SK-N-SH treated with all-trans-retinoic acid at 6 μM for 48 hours (cell line): ENCODE measurements around the gene KCNMA1.

Experiments
- ATAC-seq: fragments of 200-7000 bp; cut with Tn5 transposase; 3 replicates; pipeline ENCODE4 v1.9.1; 2020; ENCODE audit warnings: mild to moderate bottlenecking, moderate library complexity
- ARNTL ChIP-seq: fragments of 450-650 bp; formaldehyde crosslinking; IDR thresholded peaks from 2 replicates; pipeline ENCODE4 v1.5.0; 2020; ENCODE audit warnings: low read depth, mild to moderate bottlenecking, moderate library complexity, borderline replicate concordance
- BACH2 ChIP-seq: fragments of 250-450 bp; sonication (Bioruptor Pico); IDR thresholded peaks from 2 replicates; pipeline ENCODE4 v1.9.0; 2021; ENCODE audit warnings: mild to moderate bottlenecking, borderline replicate concordance
- CSDC2 ChIP-seq: fragments of 250-450 bp; sonication (Bioruptor Pico); IDR thresholded peaks from 2 replicates; pipeline ENCODE4 v1.5.0; 2020; ENCODE audit warnings: mild to moderate bottlenecking, moderate library complexity
- ESRRG ChIP-seq: fragments of 250-450 bp; sonication (Bioruptor Pico); IDR thresholded peaks from 2 replicates; pipeline ENCODE4 v1.6.1; 2021; ENCODE audit warnings: mild to moderate bottlenecking
- GLIS3 ChIP-seq: fragments of 250-450 bp; sonication (Bioruptor Pico); IDR thresholded peaks from 2 replicates; pipeline ENCODE4 v1.5.0; 2020; ENCODE audit warnings: mild to moderate bottlenecking, moderate library complexity
- ISL1 ChIP-seq: fragments of 250-450 bp; sonication (Bioruptor Pico); IDR thresholded peaks from 2 replicates; pipeline ENCODE4 v2.1.2; 2022; ENCODE audit warnings: mild to moderate bottlenecking, moderate library complexity
- OSR1 ChIP-seq: fragments of 250-450 bp; sonication (Bioruptor Pico); IDR thresholded peaks from 2 replicates; pipeline ENCODE4 v1.8.0; 2022; ENCODE audit warnings: moderate library complexity, mild to moderate bottlenecking, inconsistent platforms
- PPARA ChIP-seq: fragments of 250-450 bp; sonication (Bioruptor Pico); IDR thresholded peaks from 2 replicates; pipeline ENCODE4 v1.5.0; 2020; ENCODE audit warnings: mild to moderate bottlenecking, borderline replicate concordance
- SNAI2 ChIP-seq: fragments of 250-450 bp; sonication (Bioruptor Pico); IDR thresholded peaks from 2 replicates; pipeline ENCODE4 v1.5.0; 2020; ENCODE audit warnings: mild to moderate bottlenecking, moderate library complexity
- TCF4 ChIP-seq: fragments of 250-450 bp; sonication (Bioruptor Pico); IDR thresholded peaks from 2 replicates; pipeline ENCODE4 v1.8.0; 2021; ENCODE audit warnings: mild to moderate bottlenecking, moderate library complexity, borderline replicate concordance
- TOX ChIP-seq: fragments of 250-450 bp; sonication (Bioruptor Pico); IDR thresholded peaks from 2 replicates; pipeline ENCODE4 v1.8.0; 2021; ENCODE audit warnings: mild to moderate bottlenecking, moderate library complexity, borderline replicate concordance
- ZC3H10 ChIP-seq: fragments of 250-450 bp; sonication (Bioruptor Pico); IDR thresholded peaks from 2 replicates; pipeline ENCODE4 v1.5.1; 2021; ENCODE audit warnings: mild to moderate bottlenecking, moderate library complexity
- ZFP3 ChIP-seq: fragments of 250-450 bp; sonication (Bioruptor Pico); IDR thresholded peaks from 2 replicates; pipeline ENCODE4 v1.5.0; 2020; ENCODE audit warnings: mild to moderate bottlenecking, moderate library complexity
- ZFP30 ChIP-seq: fragments of 450-650 bp; formaldehyde crosslinking; IDR thresholded peaks from 2 replicates; pipeline ENCODE4 v1.5.0; 2022; ENCODE audit warnings: mild to moderate bottlenecking, moderate library complexity
- ZNF565 ChIP-seq: fragments of 450-650 bp; formaldehyde crosslinking; conservative IDR thresholded peaks from 2 replicates; pipeline ENCODE4 v1.5.0; 2020; ENCODE audit warnings: low read depth, mild to moderate bottlenecking, moderate library complexity
- ZNF70 ChIP-seq: fragments of 450-650 bp; formaldehyde crosslinking; IDR thresholded peaks from 2 replicates; pipeline ENCODE4 v1.5.0; 2020; ENCODE audit warnings: mild to moderate bottlenecking, moderate library complexity
- ZNF8 ChIP-seq: fragments of 450-650 bp; formaldehyde crosslinking; IDR thresholded peaks from 2 replicates; pipeline ENCODE4 v1.5.0; 2020; ENCODE audit warnings: mild to moderate bottlenecking, moderate library complexity
- TF ChIP-seq, protein P1 (sequence below): fragments of 250-450 bp; sonication (Bioruptor Pico); IDR thresholded peaks from 2 replicates; pipeline ENCODE4 v1.8.0; 2021; ENCODE audit warnings: low read depth, mild to moderate bottlenecking, moderate library complexity, borderline replicate concordance
- TF ChIP-seq, protein P2 (sequence below): fragments of 250-450 bp; sonication (Bioruptor Pico); IDR thresholded peaks from 2 replicates; pipeline ENCODE4 v1.5.0; 2020; ENCODE audit warnings: mild to moderate bottlenecking, moderate library complexity
- TF ChIP-seq, protein P3 (sequence below): fragments of 250-450 bp; sonication (Bioruptor Pico); IDR thresholded peaks from 2 replicates; pipeline ENCODE4 v1.5.1; 2021; ENCODE audit warnings: mild to moderate bottlenecking, moderate library complexity

Gene KCNMA1

DNA sequence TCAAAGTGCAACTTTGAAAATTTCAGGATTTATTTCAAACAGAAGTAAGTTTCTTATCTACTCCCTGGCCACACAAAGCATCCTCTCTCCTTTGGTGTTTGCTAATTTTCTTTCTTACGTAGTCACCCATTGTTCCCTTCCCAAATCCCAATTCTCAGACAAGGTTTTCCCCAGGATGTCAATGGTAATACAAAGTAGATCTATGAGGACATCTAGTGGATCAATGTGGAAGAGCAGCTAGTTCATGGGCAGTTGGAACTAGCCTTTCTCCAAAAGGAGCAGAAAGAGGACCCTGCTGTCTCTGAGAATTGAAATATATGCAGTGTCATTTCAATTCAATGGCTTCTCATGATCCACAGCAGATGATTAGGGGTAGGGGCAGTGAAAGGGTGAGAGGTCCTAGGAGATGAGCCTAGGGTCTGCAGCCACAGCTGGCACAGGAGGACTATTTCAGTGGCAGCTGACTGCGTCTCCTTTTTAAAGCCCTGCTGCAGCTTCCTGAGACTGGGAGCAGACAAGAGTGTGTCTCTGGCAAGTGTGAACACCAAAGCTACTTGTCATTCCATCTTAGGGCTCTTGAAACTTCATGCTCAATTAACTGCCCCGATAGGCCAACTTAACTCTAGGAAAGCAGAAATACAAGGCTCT is 632.6 kb downstream of the KCNMA1 start (continued):
- TF ChIP-seq TOX (CRISPR knock-in tag) (no peak), ZNF70 (CRISPR knock-in tag) (no peak), GLIS3 (CRISPR knock-in tag) (no peak), PPARA (CRISPR knock-in tag) (no peak), TCF4 (CRISPR knock-in tag) (no peak), OSR1 (CRISPR knock-in tag) (no peak), ZNF8 (CRISPR knock-in tag) (no peak)

DNA sequence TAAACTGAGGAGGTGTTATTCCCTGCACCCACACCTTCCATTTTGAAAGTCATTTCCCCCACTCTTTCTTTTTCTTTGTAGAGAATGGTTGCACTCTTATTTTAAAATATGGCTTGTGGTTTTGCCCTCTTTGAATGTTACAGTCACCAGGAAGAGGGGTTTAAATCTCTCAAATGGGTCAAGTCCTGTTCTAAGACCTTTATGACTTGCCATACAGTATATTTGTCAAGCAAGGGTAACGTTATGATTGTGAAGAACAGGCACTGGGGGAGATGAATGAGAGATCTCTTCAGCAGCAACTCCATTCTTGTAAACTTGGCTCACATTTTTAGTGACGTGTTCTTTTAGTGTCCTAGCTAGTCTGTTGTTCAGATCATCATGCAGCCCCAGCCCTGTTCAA is 634.7 kb downstream of the KCNMA1 start:
- no peak for ATAC-seq
- no peak for TF ChIP-seq ZNF565 (CRISPR knock-in tag)
- TF ChIP-seq, protein P1, sequence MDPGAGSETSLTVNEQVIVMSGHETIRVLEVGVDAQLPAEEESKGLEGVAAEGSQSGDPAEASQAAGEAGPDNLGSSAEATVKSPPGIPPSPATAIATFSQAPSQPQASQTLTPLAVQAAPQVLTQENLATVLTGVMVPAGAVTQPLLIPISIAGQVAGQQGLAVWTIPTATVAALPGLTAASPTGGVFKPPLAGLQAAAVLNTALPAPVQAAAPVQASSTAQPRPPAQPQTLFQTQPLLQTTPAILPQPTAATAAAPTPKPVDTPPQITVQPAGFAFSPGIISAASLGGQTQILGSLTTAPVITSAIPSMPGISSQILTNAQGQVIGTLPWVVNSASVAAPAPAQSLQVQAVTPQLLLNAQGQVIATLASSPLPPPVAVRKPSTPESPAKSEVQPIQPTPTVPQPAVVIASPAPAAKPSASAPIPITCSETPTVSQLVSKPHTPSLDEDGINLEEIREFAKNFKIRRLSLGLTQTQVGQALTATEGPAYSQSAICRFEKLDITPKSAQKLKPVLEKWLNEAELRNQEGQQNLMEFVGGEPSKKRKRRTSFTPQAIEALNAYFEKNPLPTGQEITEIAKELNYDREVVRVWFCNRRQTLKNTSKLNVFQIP, result no peak
- TF ChIP-seq PPARA (CRISPR knock-in tag), result no peak
- no peak for TF ChIP-seq ZFP30 (CRISPR knock-in tag)
- TF ChIP-seq CSDC2 (CRISPR knock-in tag), result no peak
- no peak for TF ChIP-seq ZNF8 (CRISPR knock-in tag)
- TF ChIP-seq, protein P2, sequence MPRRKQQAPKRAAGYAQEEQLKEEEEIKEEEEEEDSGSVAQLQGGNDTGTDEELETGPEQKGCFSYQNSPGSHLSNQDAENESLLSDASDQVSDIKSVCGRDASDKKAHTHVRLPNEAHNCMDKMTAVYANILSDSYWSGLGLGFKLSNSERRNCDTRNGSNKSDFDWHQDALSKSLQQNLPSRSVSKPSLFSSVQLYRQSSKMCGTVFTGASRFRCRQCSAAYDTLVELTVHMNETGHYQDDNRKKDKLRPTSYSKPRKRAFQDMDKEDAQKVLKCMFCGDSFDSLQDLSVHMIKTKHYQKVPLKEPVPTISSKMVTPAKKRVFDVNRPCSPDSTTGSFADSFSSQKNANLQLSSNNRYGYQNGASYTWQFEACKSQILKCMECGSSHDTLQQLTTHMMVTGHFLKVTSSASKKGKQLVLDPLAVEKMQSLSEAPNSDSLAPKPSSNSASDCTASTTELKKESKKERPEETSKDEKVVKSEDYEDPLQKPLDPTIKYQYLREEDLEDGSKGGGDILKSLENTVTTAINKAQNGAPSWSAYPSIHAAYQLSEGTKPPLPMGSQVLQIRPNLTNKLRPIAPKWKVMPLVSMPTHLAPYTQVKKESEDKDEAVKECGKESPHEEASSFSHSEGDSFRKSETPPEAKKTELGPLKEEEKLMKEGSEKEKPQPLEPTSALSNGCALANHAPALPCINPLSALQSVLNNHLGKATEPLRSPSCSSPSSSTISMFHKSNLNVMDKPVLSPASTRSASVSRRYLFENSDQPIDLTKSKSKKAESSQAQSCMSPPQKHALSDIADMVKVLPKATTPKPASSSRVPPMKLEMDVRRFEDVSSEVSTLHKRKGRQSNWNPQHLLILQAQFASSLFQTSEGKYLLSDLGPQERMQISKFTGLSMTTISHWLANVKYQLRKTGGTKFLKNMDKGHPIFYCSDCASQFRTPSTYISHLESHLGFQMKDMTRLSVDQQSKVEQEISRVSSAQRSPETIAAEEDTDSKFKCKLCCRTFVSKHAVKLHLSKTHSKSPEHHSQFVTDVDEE, result no peak

DNA sequence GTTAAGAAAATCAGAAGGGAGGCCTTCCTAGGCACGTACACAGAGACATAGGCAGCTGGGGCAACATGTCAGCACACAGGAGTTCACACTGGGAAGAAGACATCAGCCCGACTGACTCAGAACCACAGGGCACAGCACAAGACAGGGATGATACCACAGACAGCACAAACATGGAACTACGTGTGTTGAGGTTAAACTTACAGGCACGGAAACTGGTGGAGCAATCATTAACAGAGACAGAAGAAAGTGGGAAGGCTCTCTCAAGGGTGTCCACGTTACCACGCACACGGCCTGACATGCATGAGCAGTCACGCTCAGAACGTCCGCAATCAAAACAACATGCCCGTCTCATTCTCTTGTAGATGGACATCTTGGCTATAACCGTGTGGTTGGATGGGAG is 636.4 kb downstream of the KCNMA1 start:
- TF ChIP-seq SNAI2 (CRISPR knock-in tag) (no peak), PPARA (CRISPR knock-in tag) (no peak), ZNF70 (CRISPR knock-in tag) (no peak), BACH2 (CRISPR knock-in tag) (no peak), ISL1 (CRISPR knock-in tag) (no peak), ZNF565 (CRISPR knock-in tag) (no peak), OSR1 (CRISPR knock-in tag) (no peak), TOX (CRISPR knock-in tag) (no peak), CSDC2 (CRISPR knock-in tag) (no peak), TCF4 (CRISPR knock-in tag) (no peak), ZNF8 (CRISPR knock-in tag) (no peak), ZFP30 (CRISPR knock-in tag) (no peak), GLIS3 (CRISPR knock-in tag) (no peak), ZC3H10 (CRISPR knock-in tag) (no peak), ZFP3 (CRISPR knock-in tag) (no peak), ESRRG (no peak), ARNTL (CRISPR knock-in tag) (no peak)
- TF ChIP-seq, protein P3, sequence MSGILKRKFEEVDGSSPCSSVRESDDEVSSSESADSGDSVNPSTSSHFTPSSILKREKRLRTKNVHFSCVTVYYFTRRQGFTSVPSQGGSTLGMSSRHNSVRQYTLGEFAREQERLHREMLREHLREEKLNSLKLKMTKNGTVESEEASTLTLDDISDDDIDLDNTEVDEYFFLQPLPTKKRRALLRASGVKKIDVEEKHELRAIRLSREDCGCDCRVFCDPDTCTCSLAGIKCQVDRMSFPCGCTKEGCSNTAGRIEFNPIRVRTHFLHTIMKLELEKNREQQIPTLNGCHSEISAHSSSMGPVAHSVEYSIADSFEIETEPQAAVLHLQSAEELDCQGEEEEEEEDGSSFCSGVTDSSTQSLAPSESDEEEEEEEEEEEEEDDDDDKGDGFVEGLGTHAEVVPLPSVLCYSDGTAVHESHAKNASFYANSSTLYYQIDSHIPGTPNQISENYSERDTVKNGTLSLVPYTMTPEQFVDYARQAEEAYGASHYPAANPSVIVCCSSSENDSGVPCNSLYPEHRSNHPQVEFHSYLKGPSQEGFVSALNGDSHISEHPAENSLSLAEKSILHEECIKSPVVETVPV (CRISPR knock-in tag), result no peak
- TF ChIP-seq, protein P1, result no peak
- TF ChIP-seq, protein P2, result no peak
- no peak for ATAC-seq
